HG03159 (cell line): ENCODE measurements around the gene IFITM2.
"Not testable (repeated sequence)": the region's sequence is repeated elsewhere in the genome, so short reads cannot be mapped to it uniquely, and the experiment has no call there.

Experiments
- ATAC-seq: cut with Tn5 transposase; IDR thresholded peaks from one replicate; pipeline ENCODE4 v1.9.1; 2021; ENCODE audit warnings: mild to moderate bottlenecking, moderate library complexity; ENCODE audit not compliant: unreplicated experiment

Gene IFITM2

DNA sequence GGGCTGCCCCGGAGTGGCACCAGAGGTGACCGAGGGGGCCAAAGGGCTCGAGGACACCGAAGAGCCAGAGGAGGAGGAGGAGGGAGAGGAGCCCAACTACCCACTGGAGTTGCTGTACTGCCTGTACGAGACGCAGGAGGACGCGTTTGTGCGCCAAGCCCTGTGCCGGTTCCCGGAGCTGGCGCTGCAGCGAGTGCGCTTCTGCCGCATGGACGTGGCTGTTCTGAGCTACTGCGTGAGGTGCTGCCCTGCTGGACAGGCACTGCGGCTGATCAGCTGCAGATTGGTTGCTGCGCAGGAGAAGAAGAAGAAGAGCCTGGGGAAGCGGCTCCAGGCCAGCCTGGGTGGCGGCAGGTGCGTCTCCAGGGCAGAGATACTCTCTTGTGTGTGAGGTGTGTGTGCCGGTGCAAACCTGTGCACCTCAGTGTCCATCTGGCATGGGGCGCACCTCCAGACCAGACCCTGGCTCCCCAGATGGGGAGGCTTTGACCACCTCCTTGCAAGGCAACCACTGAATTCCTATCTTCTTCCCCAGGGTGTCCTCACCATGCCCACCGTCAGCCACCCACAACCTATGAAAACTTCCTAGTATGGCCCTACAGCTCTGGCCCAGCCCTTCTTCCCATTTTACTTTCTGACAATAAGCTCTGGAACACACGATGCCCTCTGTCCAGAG is 26.0 kb upstream of the IFITM2 start:
- no peak for ATAC-seq

DNA sequence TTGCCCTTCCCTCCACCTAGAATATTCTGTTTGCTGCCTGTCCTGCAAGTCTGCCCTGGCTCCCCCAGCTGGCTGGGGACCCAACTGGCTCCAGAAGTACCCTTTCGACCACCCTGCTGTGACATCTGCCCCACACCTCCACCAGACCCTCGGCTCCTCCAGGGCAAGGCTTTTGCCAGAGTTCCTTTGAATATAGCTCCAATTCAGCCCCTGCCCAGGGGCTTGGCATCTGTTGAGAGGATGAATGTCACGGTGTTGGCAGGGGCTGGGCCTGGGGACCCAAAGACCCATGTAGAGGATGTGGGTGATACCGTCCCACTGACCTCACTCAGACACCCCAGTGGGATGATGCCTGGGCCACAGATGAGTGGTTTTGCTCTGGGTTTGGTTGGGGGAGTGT is 25.4 kb upstream of the IFITM2 start:
- no peak for ATAC-seq

DNA sequence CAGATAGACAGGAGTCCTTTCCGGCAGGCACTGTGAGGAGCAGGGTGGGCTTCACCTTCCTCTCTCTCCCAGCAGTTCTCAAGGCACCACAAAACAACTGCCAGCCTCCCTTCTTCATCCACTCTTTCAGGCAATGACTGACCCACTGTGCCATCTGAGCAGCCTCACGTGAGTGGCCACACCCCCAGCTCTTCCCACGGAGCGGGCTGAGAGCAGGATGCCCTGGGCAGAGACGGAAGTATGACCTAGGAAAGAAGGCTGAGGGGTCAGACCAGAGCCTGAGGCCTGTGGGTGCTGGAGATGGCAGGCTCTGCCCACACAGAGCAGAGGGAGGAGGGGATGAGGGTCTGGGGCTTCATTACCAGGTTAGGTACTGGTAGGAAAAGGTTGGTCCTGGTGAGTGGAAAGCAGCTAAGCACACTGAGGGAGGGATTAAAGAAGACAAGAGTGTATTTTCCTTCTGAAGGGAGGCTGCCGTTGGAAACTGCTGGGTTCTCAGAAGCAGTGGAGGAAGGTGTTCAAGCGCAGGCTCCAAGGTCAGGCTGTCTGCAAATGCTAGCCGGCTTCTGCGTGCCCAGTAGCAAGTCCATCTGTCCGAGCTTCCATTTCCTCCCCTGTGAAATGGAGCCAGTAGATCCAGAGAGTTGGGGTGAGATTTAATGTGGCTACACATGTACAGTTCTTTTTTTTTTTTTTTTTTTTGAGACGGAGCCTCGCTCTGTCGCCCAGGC is 24.8 kb upstream of the IFITM2 start:
- no peak for ATAC-seq

DNA sequence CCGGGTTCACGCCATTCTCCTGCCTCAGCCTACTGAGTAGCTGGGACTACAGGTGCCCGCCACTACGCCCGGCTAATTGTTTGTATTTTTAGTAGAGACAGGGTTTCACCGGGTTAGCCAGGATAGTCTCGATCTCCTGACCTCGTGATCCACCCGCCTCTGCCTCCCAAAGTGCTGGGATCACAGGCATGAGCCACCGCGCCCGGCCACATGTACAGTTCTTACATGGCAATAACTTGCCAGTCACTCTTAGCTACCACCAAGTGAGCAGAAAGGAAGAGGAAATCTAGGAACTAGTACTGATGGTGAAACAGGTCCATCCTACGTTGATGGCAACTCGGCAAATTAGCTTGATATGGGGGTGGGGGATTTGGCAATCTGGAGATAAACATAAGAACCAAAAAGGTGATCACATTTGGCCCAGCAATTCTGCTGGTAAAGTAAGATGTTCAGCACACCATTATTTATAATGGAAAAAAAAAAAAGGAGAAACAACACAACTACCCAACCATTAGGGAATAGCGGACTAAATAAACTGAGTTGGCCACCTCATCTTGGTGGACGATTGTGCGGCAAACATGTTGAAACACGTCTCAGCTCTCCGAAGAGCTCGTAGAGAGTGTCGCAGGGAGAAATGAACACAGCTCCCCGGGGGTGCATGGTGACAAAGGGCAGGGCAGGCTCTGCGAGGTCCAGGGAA is 24.1 kb upstream of the IFITM2 start:
- ATAC-seq: no peak

DNA sequence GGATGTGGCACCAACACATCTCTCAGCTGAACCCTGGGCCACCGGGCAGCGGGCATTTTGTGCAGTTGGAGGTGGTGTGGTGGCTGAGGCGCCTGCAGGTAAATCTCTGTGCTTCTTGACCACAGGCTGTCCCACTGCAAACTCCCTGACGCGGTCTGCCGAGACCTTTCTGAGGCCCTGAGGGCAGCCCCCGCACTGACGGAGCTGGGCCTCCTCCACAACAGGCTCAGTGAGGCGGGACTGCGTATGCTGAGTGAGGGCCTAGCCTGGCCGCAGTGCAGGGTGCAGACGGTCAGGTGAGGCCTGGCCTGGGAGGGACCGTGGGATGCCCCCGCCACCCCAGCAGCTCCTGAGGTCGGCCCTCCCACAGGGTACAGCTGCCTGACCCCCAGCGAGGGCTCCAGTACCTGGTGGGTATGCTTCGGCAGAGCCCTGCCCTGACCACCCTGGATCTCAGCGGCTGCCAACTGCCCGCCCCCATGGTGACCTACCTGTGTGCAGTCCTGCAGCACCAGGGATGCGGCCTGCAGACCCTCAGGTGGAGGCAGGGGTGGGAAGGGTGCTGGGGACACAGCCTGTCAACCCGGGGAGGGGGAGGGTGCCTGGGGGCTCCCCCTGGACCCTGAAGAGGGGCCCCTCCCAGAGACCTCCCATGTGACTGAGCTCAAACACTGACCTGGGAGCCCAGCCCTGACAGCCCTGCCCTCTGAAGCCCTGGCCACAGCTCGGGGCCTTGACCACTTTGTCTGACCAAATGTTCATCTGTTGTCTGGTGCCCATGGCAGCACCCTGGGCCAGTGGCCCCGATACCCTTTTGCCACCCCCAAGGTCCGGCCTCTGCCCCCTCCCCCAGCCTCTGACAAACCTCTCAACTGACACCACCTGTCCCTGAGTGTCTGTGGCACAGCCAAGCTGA is 23.3 kb upstream of the IFITM2 start:
- ATAC-seq: no peak

DNA sequence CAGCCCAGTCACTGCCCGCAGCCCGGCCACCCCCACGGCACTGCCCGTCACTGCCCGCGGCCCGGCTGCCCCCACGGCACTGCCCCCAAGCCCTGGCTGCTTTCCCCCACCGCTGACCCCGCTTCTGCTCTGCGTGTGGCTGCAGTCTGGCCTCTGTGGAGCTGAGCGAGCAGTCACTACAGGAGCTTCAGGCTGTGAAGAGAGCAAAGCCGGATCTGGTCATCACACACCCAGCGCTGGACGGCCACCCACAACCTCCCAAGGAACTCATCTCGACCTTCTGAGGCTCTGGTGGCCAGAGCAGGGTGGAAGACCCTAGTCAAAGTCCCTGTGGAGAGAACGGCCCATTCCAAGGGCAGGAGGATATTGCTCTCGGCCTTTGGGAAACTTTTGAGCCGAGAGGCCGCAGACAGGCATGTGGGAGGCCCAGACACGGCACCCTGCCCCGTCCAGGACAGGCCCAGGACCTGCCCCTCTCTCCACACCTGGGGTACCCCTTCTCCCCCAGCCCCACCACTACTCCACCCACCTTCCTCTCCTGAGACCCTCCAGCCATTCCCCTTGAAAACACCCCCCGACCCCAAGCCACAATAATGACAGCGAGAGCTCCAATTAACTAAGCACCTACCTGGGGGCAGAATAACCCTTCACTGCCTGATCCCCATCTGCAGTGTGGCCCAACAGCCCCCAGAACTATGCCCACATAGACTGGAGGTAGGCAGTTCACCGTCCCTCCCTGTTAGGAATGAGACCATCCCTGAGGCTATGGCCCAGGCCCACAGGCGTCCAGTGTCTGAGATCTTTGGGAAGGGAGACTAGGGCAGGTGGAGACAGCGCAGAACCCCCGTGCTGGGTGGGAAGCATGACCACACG is 22.4 kb upstream of the IFITM2 start:
- no peak for ATAC-seq

DNA sequence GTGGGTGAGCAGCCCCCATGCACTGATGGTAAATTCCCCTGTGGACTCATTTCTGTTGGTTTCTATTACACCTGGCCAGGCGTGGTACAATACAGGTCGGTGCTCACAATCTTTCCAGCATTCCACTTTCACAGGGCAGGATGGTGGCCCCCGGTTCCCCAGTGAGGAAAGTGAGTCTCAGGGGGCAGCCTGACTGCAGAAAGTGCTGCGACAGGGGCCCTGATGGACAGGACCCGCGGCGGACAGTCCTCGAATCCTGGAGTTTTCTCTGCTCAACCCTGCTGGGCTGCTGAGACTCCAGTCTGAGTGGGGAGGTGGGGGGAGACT is 21.8 kb upstream of the IFITM2 start:
- ATAC-seq: no peak

DNA sequence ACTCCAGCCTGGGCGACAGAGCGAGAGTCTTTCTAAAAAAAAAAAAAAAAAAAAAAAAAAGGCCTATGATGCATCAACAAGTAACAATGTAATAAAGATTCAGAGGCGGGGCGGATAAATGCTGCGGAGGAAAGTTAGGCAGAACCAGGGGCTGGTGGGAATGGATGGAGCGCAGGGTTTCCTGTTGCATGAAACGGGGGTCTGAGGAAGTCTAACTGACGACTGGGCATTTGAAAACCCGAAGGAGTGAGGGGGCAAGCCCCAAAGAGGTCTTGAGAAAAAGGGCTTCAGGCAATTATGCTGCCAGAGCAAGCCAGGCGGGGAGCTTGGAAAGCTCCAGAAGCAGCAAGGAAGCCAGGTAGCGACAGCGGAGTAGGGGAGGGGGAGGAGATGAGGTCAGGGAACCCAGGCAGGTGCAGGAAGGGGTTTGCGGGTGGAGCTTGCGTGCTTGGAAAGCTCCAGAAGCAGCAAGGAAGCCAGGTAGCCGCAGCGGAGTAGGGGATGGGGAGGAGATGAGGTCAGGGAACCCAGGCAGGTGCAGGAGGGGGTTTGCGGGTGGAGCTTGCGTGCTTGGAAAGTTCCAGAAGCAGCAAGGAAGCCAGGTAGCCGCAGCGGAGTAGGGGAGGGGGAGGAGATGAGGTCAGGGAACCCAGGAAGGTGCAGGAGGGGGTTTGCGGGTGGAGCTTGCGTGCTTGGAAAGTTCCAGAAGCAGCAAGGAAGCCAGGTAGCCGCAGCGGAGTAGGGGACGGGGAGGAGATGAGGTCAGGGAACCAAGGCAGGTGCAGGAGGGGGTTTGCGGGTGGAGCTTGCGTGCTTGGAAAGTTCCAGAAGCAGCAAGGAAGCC is 20.4 kb upstream of the IFITM2 start:
- ATAC-seq: not testable (repeated sequence)

DNA sequence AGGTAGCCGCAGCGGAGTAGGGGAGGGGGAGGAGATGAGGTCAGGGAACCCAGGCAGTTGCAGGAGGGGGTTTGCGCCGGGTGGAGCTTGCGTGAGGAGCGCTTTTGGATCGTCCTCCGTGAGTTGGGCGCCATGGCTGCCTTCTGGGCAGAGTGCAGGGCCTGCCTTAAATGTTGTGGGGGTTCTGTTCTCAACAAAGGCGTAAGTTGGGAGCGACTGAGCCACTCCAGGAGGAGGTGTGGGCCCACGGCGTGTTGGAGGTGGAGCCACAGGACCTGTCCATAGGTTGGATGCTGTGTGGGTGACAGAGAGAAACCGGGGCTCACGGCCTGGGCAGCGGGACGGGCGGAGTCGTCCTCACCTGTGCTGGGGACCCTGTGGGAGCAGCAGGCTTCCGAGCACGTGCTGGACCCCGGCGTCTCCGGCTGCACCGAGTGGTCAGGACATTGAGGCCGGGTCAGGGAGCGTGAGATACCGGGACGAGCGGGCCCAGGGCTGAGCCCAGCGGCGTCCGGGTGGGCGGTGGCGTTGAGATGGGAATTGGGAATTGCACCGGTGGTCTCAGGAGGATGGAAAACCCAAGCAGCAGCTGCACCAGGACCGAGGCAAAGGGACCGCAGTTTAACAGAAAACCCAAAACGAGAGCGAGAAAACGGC is 19.7 kb upstream of the IFITM2 start:
- no peak for ATAC-seq

DNA sequence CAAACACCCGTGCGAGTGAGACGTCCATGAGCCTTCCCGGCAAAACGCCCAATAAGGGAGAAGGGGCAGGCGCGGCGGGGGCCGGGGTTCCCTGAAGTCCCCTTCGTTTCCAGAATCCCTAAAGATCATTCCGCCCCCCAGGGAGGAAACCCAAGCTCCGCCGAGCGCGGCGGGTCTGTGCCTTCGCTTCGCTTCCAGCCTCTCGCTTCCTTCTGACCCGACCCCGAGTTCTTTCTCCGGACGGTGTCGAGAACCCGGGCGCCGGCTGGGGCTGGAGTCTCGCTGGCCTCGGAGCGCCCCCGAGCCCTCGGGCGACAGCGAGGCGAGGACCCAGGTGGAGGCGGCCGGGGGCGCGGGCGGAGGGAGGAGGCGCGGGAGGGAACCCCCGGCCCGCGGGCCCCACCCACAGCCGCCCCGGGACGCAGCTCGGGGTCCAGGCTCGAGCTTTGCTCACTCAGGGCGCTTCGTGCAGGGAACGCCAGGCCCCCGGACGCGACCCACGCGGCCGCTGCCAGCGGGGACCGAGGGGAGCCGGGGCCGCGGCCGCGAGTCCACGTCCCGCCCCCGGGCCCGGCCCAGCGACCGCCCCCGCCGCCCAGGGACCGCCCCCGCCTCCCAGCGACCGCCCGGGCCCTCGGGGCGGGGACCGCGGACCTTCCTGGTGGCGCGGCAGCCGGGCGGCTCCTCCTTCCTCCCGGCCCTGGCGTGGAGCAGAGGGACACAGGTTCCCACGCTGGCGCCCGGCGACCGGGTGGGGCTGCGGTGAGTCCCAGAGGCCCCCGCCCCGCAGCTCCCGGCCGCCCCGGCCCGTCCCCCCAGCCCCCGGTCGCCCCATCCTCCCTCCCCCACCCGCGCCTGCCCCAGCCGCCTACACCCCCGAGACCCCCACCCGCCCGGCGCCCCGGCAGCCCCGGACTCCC is 18.9 kb upstream of the IFITM2 start, which contains the start of gene PGGHG:
TSS of gene PGGHG (plus strand) at position 649 of the 920 bp plus-strand sequence. CDS start 691 bp downstream, outside the sequence.
- no peak for ATAC-seq

DNA sequence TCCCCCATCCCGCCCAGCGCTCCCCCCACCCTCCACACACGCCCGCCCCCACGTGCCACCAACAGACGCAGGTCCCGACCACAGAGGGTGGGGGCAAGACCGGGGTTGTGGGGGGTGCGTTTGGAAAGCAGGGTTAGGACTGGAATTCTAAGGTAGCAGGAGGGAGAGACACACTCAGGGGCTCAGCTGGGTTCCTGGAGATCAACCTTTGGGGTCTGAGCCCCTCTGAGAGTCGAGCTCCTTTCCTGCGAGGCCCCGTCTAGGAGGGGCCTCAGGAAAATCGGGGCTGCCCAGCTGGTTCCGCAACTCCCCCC is 18.3 kb upstream of the IFITM2 start:
- ATAC-seq: no peak

DNA sequence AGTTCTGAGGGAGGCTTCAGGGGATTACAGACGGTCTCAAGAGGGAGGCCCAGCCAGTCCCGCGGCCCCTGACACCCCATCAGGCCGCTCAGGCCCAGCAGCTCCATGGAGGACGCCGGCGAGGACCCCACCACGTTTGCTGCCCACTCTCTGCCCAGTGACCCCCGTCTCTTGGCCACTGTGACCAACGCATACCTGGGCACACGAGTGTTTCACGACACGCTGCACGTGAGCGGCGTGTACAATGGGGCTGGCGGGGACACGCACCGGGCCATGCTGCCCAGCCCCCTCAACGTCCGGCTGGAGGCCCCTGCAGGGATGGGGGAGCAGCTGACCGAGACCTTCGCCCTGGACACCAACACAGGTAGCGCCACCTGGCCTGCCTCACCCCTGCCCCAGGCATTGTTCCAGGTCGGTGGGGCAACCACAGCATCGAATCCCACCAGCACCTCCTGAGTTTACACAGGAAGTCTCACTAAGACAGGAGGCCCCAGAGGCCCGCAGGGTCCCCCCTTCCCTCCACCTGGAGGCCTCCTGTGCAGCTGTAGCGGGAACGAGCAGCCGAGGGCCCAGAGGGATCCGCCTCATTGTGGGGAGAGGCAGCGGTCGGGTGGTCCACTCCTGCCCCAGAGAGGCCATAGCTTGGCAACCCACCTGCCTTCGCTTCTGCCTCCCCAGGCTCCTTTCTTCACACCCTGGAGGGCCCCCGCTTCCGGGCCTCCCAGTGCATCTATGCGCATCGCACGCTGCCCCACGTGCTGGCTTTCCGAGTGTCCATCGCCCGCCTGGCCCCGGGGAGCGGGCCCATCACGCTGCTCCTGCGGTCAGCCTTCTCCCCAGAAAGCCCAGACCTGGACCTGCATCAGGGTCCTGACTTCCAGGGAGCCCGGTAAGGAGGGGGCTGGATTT is 17.6 kb upstream of the IFITM2 start:
- no peak for ATAC-seq

DNA sequence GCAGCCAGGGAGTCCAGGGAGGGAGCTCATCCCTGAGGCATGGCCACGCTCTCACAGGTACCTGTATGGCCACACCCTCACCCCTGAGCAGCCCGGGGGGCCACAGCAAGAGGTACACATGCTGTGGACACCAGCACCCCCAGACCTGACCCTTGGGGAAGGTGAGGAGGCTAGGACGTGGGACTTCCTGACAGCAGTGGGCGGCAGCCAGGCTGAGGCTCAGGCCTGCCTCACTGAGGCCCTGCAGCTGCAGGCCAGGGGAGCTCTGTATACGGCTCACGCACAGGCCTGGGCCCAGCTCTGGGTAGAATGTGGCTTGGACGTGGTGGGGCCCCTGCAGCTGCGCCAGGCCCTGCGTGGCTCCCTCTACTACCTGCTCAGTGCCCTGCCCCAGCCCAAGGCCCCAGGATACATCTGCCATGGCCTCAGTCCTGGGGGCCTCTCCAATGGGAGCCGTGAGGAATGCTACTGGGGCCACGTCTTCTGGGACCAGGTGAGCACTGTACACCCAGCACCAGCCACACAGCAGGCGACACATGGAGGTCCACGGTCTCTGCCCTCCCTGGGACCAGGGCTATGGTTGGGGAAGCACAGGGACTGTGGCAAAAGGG is 16.9 kb upstream of the IFITM2 start:
- no peak for ATAC-seq

DNA sequence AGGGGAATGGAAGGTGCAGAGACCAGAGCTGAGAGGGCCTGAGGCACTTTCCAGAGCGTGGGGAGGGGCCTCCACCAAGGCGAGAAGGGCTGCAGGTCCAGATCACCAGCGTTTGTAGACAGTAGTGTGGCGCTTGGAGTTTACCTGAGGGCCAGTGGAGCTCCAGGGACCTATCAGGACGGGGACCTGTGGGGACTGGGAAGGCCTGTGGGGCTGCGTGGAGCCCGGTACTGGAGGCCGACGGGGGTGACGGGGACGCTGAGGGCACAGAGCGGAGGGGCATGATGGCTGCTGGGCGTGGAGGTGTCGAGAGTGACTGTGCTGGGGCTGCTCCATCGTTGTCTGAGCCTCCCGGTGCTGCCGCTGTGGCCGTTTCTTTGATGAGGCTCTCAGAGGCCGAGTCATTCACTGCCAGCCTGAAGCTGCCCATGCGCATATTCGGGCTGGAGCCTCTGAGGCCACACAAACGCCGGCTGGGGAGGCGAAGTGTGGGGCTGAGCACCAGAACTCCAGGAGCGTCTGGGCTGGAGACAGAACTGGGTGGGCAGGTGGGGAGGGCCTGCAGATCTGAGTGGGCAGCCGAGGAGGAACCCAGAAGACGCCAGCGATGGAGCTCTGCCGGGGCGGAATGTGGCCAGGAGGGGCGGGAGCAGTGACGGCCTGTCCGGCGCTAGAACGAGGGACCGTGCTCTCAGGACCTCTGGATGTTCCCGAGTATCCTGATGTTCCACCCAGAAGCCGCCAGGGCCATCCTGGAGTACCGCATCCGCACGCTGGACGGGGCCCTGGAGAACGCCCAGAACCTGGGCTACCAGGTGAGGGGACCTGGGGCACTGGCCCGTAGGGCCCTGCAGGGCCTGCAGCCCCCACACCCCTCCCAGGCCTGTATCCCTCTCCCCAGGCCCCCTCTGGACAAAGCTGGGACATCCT is 16.1 kb upstream of the IFITM2 start:
- ATAC-seq: no peak
